GM12878 (cell line): Measurements from ENCODE around the gene ENOX1.

ENCODE experiments used
- CEBPB ChIP-seq, 2 experiments: fragments of 150-350 bp in 1 of 2; IDR thresholded peaks; 2 replicates each; pipeline ENCODE4 v1.6.1; 2012 to 2014; ENCODE audit warnings: low read depth in 2 of 2, low read length in 2 of 2, borderline replicate concordance in 1 of 2, inconsistent platforms in 1 of 2
- CTCF ChIP-seq, 3 experiments: IDR thresholded peaks in 2 of 3; conservative IDR thresholded peaks in 1 of 3; 2 replicates each; pipeline ENCODE4 v1.5.1; 2011; ENCODE audit warnings: low read depth in 3 of 3, low read length in 3 of 3, mild to moderate bottlenecking in 3 of 3, control low read depth in 2 of 3, moderate library complexity in 2 of 3, inconsistent platforms in 1 of 3, mixed read lengths in 1 of 3; ENCODE audit not compliant: control insufficient read depth in 2 of 3, insufficient read depth in 1 of 3; ENCODE audit errors: extremely low read depth in 1 of 3
- FOXK2 ChIP-seq: fragments of 450-650 bp; IDR thresholded peaks from 2 replicates; pipeline ENCODE4 v1.6.1; 2017; ENCODE audit warnings: mild to moderate bottlenecking, moderate library complexity
- POLR2A ChIP-seq: IDR thresholded peaks from 2 replicates; pipeline ENCODE4 v1.6.1; 2011; ENCODE audit warnings: low read depth, mild to moderate bottlenecking, low read length
- ZBED1 ChIP-seq: IDR thresholded peaks from 2 replicates; pipeline ENCODE4 v1.6.1; 2016; ENCODE audit warnings: borderline replicate concordance
- ZNF622 ChIP-seq: fragments of 450-650 bp; IDR thresholded peaks from 2 replicates; pipeline ENCODE4 v1.6.1; 2017; ENCODE audit warnings: mild to moderate bottlenecking, inconsistent platforms

- TF ChIP-seq FOXK2, result no peak
- no peak for TF ChIP-seq ZNF622
- TF ChIP-seq POLR2A, result no peak
- TF ChIP-seq CTCF (IDR thresholded peaks at IDR 0.05 in 2 of 3, conservative IDR thresholded peaks at IDR 0.05 in 1 of 3; ENCODE audit: control insufficient read depth in 2 of 3, extremely low read depth in 1 of 3, insufficient read depth in 1 of 3, low read depth in 3 of 3, low read length in 3 of 3), result no peak
- no peak for TF ChIP-seq ZBED1
- TF ChIP-seq CEBPB (IDR thresholded peaks at IDR 0.05; ENCODE audit: borderline replicate concordance in 1 of 2, low read depth in 2 of 2, low read length in 2 of 2), result no peak
Measured at GRCh38 chr13:43221611-43222010, 565.2 kb downstream of the ENOX1 start.
